NCI-H2196 treated with DMSO at 0.1 percent for 48 hours (cell line): ENCODE results near the gene ARIH1.

Source experiments
- DNase-seq: peaks from one replicate; lab custom pipeline; 2025; ENCODE audit not compliant: unreplicated experiment; lab: John Stamatoyannopoulos, UW

The ARIH1 gene

GRCh38 chr15:72538931-72539330, 64.8 kb downstream of the ARIH1 start:
- DNase-seq: no peak

DNA sequence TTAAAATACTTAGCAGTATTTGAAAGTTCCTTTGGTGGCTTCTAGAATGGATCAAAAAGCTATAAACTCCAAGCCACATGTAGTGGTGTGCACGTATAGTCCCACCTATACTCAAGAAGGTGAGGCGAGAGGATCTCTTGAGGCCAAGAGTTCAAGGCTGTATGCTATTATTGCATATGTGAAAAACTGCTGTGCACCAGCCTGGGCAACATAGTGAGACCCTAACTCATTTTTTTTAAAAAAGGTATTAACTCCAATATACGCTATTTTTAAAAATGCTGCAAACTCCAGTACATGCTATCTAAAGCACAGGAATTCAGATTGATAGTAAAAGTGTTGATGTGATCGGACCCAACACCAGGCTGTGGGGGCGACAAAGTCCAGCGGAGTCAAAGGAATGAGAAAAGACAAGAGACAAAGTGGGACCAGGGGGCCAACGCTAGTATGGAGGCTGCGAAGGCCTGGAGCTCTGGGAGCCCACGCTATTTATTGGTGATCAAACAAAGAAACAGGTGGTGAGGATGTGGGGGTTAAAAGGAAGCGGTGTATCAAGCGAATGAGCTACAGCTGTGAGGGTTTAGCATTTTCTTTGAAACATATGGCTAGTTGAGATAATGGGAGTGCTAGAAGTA, 66.6 kb downstream of the ARIH1 start:
- DNase-seq: no peak

DNA sequence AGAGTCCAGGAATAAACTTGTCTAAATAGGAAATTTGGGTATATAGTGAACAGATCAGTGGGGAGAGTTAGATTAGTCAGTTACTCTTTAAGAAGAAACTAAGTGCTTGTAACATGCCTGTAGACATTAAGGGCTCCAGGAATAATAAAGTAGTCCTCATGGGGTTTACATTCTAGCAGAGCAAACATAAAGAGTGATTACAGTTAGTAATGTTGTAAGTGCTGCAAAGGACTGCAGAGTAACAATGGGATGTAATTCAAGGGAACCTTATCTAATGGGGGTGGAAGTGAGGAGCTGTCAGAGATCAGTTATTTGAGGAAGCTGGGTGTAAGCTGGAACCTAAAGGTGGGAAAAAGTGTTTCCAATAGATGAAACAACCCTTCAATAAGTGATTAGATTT, 67.5 kb downstream of the ARIH1 start:
- no peak for DNase-seq

DNA sequence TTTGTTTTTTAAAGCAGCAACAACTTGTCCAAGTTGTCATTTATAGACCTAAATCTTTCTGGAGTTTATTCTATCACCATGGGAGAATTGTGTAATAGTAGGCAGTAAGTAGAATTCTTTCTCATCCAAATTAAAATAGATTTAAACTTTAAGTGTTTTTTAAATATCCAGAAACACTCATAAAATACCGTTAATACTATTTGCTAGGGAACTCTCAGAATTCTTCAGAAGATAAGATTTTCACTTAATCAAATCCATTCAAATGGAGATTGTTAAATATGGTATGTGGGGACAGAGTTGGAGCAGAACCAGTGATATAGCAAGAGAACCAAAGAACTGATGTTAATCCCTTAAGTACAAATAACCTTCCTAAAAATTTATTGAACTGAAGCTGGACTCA, 71.0 kb downstream of the ARIH1 start:
- no peak for DNase-seq

DNA sequence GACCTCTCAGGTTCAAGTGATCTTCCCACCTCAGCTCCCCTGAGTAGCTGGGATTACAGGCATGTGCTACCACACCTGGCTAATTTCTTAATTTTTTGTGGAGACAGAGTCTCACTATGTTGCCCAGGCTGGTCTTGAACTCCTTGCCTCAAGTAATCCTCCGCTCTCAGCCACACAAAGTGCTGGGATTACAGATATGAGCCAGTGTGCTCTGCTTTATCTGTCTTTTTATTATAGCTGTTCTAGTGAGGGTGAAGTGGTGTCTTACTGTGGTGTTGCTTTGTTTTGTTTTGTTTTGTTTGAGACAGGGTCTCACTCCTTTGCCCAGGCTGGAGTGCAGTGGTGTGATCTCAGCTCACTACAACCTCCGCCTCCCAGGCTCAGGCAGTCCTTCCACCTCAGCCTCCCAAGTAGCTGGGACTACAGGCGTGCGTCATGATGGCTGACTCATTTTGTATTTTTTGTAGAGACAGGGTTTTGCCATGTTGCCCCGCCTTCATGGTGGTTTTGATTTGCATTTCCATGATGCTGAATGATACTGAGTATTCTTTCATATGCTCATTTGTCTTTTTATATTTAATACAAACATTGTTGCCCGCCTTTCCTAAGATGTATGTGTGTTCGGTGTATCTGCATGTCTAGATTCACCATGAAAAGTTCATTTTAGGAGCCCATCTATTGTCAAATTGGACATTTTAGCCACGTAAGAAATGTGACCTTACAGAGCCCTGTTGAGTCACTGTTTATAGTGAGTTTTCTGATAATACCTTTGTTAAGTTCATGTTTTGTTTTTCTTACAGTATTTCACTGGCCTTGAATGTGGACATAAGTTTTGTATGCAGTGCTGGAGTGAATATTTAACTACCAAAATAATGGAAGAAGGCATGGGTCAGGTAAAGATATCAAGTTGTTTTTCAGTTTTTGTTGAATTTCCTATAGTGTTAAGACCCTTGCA, 80.6 kb downstream of the ARIH1 start:
- no peak for DNase-seq

DNA sequence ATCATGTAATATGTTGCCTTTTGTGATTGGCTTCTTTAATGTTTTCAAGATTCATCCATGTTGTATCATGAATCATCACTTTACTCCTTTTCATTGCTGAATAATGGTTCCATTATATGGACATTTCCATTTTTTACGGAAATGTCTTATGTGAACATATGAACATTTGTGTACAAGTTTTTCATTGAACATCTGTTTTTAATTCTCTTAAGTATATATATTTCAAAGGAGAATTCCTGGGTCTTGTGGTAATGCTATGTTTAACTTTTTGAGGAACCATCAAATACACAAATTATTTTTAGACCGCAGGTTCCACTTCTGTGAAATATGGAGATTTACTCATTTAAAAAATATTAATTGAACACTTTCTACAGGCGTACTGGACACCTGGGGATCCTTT, 85.7 kb downstream of the ARIH1 start:
- DNase-seq: no peak

- DNase-seq: no peak
These were observed 86.3 kb downstream of the ARIH1 start for GRCh38 chr15:72560458-72560857.

DNA sequence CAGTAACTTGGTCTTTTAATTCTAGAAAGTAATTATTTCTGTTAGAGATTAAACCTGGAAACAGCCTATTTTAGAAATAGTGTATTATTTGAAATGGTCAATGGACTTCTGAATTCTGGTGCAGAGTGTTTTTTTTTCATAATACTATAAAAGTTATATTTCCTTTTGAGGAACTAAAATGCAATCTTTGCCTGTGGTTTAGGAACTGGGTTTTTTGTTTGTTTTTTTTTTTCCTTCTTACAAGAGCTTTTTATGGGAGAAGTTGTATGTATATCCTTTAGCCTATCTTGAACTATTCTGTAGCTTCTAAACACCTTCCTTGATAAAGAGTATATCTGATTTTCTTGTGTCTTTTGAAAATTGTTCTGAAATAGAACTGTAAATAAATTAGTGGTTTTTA, 88.3 kb downstream of the ARIH1 start:
- no peak for DNase-seq

- no peak for DNase-seq
These were observed 88.7 kb downstream of the ARIH1 start for GRCh38 chr15:72562878-72563277.

GRCh38 chr15:72564091-72564490, 90.0 kb downstream of the ARIH1 start:
- no peak for DNase-seq

GRCh38 chr15:72566973-72567372, 92.8 kb downstream of the ARIH1 start:
- no peak for DNase-seq

DNA sequence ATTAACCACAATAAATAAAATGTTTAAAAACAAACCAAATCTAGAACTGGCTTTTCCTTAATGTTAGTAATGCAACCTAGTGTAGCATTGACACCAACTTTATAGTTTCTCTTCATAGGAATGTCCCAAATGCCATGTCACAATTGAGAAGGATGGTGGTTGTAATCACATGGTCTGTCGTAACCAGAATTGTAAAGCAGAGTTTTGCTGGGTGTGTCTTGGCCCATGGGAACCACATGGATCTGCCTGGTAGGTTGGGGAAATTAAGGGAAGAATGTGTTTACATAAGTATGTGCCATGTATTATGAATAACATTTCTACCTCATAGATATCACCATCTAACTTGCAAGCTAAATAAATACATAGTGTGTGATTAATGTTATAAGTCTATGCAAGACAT, 95.9 kb downstream of the ARIH1 start:
- no peak for DNase-seq

- no peak for DNase-seq
These were observed 105.7 kb downstream of the ARIH1 start for GRCh38 chr15:72579814-72580213.

GRCh38 chr15:72584006-72584405, 109.9 kb downstream of the ARIH1 start:
- DNase-seq: no peak

- DNase-seq: no peak
These were observed 110.9 kb downstream of the ARIH1 start for GRCh38 chr15:72585025-72585424.

GRCh38 chr15:72585476-72586058, 111.4 kb downstream of the ARIH1 start:
- no peak for DNase-seq

GRCh38 chr15:72588096-72588495, 114.0 kb downstream of the ARIH1 start:
- DNase-seq: no peak

DNA sequence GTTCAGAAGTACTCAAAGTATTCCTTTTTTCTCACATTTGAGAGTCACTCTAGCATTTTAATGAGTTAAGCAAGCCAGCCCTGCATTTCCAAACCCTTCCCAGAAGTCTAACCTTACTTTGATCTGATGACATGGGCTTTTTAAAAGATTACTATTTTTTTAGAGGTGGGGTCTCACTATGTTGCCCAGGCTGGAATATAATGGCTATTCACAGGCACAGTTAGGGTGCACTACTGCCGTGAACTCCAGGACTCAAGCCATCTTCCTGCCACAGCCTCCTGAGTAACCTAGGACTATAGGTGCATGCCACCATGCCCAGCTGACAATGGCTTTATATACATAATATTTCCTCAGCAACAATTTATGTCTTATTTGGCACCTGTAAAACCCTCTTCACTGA, 116.3 kb downstream of the ARIH1 start:
- no peak for DNase-seq

- no peak for DNase-seq
These were observed 117.2 kb downstream of the ARIH1 start for GRCh38 chr15:72591361-72591760.

DNA sequence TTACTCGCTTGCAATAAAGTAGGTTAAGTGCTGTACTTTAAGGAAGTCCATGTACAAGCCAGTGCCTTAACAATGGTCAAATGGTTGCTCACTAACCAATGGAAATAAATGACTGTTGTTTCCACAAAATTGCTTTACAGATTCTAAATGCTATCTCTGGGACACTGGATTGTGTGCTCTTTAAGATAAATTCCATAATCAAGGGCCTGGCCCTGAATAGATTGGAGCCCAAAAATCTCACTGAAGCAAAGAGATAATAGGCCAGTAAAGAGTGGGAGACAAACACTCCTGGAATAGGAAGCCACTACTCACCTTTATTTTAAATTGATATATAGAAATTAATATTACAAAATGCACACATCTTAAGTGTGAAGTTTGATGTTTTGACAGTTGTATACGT, 118.0 kb downstream of the ARIH1 start:
- DNase-seq: no peak

DNA sequence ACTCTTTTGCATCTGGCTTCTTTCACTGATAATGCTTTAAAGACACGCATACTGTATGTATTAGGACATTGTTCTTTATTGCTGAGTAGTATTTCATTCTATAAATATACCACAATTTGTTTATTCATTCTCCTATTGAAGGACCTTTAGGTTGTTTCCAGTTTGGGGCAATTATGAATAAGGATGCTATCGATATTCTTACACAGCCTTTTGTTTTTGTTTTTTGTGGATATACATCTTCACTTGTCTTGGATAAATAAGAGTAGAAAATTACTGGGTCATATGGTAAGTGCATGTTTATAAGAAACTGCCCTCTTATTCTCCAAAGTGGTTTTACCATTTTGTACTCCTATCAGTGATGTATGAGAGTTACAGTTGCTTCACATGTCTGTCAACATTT, 118.5 kb downstream of the ARIH1 start:
- no peak for DNase-seq

GRCh38 chr15:72593838-72594237, 119.7 kb downstream of the ARIH1 start:
- DNase-seq: no peak
